Measurements from ENCODE around the gene TSPAN5.
"Not testable (repeated sequence)": the region's sequence is repeated elsewhere in the genome, so short reads cannot be mapped to it uniquely, and the experiment has no call there.

The TSPAN5 gene

DNA sequence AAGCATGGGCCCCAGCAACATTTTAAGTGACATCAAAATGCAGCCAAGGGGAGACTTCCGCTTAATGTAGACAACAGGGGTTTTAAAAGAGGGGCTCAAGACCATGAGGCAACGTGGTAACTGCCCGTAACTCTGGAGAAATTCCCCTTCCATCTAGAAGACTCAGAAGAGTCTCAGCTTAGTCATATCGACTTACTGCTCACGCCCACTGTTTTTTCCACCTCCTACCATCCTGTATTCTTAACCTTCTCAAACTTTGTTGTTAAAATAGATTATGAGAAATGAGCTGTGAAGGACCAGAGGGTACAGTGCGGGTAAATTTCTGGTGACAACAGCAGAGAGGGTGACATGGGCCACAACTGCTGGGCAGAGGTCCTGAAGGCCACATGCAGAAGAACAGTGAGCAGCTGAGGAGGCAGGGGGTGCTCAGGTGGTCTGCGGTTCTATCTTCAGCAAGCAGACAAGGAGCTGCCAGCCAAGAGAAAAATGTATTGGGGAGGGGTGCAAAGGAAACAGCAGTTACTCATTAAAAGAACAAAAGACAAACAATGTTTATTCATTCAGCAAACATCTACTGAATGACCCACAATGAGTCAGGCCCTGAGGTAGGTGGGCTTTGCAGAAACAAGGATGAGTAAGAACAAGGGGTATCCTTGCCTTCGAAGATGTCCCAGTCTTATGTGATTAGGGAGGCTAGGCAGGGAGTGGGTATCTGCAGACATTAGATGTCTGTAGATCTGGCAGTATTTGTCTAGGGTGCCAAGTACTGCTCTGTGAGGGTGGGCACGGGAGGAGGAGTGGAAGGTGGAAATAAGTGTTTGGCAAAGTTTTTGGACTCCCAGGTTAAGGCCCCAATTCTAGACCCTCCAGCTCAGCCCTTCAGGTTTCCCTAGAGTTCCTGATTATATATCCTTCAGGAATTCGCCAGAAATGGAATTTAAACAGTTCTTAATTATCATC lies 175.3 kb downstream of the TSPAN5 start:
- DNase-seq: no peak

DNA sequence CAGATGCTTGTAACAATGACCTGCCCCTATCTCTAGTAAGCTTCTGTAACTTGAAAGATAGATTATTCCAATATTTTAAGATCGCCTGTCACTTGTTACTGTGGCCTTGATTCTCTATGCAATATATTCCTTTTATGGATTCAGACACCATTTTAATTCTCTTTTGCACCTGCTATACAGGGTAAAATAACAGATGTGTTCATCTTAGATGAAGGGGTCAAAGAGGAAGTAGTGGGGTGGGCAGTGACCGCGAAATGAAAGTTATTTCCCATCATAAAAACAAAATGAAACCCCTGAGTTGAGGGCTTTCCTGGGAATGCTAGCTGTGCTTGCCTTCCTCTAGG lies 175.9 kb downstream of the TSPAN5 start:
- no peak for DNase-seq

DNA sequence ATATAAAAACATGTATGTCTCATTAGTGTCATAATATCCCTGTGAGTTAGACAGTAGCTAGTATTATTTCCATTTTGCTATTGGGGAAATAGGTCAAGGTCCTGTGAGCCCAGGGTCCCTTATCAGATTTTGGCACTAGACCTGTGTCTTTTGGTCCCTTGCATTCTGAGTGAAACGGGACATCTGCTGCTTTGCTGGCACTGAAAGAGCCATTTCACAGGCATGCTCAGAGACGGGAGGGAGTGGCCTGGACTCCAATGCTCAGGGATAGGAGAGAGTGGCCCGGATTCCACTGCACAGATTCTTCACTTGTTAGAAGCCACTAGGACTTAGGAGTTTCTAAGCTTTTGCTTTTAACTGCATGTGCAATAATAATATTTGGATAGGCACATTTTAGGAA lies 177.2 kb downstream of the TSPAN5 start:
- DNase-seq: no peak

DNA sequence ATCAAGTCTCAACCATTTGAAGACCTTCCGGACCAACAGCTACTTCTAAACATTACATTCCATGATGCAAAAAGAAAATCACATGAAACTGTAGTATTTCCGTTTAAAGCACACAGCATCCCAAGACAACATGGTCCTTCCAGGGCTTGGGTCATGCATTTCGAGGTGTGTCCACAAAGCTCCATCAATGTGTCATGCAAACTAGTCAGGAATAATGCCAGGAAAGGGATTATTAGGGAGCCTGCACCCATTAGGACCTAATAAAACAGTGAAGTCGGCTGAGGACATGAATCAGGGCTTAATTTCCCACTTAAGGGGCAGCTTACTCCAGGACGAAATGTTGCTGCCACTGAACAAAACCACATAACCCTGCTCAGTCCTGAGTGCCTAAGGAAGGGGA lies 177.9 kb downstream of the TSPAN5 start:
- no peak for DNase-seq

DNA sequence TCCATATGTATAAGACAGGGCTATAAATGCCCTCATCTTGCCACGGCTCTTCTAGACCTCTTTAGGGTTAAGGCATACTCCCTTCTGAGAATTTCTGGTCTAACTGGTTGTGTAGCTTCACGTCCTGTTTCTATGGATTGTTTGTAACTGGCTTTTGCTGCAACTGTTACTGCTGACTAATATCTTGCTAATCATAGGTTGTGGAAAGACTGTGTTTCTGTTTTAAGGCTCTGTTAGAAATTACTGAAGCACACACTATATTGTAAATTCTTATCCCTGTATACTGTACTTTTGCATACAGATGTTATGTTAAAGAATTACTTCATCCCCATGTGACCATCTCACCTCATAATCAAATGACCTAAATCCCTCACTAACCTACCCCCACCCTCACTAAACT lies 178.8 kb downstream of the TSPAN5 start:
- not testable (repeated sequence) for DNase-seq

DNA sequence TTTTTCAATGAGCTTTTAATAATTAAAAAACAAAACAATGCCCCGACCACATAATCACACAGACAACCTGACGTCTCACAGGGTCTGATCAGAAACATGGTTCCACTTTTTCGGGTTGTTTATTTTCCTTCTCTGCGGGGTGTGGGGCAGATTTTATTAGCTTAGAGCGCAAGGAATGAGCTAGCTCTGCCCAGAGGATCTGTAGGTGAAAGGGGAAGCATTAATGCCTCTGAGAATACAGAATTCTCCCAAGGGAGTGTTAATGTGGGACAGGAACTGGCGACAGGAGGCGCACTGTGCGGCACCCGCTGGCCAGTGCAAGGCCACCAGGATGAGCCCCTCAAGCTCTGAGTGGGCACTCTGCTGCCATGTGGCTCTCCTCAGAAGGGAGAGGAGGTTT lies 181.5 kb downstream of the TSPAN5 start:
- DNase-seq: no peak

DNA sequence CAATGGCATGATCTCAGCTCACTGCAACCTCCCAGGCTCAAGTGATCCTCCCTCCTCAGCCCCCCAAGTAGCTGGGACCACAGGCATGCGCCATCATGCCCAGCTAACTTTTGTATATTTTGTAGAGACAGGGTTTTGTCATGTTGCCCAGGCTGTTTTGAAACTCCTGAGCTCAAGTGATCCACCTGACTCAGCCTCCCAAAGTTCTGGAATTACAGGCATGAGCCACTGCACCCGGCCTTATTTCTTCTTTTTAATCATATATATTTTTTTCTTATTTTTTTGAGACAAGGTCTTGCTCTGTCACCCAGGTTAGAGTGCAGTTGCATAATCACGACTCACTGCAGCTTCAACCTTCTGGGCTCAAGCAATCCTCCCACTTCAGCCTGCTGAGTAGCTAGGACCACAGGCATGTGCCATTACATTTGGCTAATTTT lies 184.0 kb downstream of the TSPAN5 start:
- no peak for DNase-seq

DNA sequence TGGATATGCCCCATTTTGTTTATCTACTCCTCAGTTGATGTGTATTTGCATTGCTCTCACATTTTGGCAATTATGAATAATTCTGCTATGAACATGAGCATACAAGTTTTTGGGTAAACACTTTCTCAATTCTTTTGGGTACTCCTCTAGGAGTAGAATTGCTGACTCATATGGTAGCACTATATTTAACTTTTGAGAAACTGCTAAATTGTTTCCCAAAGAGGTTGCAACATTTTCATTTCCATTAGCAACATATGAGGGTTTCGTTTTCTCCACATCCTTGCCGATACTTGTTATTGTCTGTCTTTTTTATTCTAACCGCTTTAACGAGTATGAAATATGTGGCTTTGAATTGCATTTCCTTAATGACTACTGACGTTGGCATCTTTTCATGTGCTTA lies 185.4 kb downstream of the TSPAN5 start:
- no peak for DNase-seq

DNA sequence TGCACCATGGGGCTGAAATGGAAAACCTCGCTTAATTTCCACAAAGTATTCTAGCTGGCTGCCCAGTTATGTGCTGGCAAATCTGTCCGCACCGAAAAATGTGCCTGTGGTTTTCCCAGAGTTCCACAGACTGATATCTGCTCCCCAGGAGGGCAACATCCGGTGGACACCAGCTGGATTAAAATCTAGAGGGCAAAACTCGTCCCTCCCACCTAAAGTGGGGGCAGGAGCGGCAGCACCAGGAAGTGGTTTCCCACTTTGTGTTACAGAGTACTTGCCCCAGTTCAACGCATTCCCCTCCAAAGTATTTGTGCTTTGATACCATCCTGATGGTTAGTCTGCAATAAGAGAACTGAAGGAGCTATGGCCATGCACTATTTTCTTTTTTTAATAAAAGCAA lies 187.6 kb downstream of the TSPAN5 start:
- DNase-seq: no peak

DNA sequence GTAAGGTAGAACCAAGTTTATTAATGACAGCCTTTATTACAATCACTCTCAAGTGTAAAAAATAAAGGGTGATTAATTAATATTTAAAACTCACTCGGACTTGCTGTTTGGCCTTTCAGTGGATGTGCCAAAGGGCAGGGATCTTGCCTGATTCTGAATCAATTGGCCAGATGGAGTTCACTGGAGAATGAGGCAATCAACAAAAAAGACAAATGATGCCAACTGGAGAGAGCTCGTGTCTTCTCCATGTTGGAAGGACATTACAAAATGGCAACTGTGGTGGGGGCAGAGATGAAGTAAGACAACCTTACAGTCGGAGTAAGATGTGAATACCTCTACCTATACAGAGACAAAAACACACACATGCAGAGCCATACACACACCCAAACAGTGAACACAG lies 188.0 kb downstream of the TSPAN5 start:
- DNase-seq: no peak

DNA sequence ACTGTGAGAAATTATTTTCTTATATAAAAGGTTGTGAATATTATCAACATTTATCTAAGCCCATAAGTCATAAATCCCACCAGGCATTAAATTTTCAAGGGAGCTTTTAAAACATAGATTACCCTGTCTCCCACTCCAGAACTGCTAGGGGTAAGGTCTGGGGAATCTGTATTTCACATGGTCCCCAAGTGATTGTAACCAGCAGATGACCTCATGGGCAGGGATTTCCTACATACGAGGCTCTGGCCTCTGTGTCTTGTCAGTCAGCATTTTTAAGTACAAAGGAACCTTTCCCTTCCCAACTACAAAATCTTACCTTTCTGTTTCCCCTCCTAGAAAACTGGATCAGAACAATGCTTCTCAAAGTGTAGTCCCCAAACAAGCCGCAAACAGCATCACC lies 188.6 kb downstream of the TSPAN5 start:
- DNase-seq: no peak

DNA sequence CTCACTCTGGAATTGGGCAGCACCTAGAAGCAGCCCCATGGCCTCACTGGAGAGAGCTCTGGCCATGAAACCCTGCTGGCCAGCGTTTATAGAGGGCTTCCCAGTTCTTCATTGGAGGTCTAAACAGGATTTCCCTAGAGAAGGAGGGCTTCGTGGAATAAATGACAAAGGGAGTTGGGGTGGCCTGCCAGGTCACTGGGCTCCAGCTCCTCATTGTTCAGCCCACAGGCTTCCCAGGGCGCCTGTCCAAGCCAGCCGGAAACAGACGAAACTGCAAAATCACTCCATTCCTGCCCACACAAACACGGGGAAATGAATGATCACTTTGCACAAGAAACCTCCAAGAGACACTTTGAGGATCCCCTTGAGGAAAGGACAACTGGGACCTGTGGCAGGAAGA lies 189.7 kb downstream of the TSPAN5 start:
- no peak for DNase-seq

DNA sequence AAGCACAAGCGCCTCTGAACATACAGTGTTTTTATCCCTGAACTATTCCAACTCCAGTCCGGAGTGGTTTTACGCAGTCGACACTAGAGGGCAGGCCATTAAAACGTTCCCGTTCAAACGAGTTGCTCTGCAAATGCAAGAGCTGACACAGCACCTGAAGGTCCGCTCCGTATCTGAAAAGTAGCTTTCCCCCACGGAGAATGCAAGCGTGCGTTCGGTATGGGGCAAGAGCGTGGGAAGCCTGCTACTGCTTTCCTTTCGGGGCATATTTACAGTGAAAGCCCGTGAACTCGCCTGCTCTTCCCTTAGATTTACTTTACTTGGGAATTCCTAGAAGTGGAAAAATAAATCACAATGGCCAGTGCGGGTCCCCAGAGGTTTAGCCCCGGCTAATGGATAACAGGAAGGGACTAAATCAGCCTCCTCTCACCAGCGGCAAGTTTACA lies 190.8 kb downstream of the TSPAN5 start:
- peak; percentile 70 for DNase-seq

DNA sequence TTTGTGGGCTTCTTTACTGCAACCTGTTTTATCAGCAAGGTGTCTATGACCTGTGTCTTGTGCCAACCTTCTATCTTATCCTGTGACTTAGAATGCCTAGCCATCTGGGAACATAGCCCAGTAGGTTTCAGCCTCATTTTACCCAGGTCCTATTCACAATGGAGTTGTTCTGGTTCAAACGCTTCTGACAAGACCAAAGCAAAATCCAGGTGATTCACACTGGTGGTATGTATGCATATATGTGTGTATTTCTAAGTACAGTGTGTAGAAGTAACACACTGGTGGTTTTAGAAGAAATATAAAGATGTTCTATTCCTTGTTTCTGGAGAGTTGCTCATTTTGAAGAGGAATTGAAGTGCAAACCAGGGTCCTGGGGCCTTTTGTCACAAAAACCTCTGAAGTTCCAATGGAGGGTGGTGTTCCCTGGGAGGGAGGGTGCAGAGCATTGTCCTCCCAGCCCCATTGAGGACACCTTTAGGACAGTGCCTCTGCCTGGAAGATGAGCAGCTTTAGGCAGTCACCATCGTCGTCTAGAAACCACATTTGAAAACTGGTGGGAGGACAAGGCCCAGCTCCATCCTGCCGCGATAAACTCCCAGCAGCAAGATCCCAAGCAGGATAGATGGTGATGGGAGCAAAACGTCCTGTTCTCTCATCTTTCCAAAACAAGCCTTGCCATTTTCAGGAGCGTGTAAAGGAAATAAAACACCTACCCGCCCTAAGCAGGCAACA lies 191.4 kb downstream of the TSPAN5 start:
- no peak for DNase-seq

DNA sequence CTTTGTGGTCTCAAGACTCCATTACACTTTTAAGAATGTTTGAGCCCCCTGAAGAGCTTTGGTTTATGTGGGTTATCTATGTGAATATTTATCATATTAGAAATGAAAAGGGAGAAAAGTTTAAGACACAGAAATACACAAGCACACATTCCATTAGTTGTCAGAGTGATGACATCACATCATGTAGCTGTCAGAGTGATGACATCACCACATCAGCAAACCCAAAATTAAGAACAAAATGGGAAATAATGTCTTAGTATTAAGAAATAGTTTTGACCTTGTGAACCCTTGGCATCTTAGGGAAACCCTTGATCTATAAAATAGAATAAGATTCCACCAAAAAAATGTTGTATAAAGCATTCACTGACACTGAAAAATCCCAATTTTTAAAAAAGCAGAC lies 195.9 kb downstream of the TSPAN5 start:
- DNase-seq: no peak

DNA sequence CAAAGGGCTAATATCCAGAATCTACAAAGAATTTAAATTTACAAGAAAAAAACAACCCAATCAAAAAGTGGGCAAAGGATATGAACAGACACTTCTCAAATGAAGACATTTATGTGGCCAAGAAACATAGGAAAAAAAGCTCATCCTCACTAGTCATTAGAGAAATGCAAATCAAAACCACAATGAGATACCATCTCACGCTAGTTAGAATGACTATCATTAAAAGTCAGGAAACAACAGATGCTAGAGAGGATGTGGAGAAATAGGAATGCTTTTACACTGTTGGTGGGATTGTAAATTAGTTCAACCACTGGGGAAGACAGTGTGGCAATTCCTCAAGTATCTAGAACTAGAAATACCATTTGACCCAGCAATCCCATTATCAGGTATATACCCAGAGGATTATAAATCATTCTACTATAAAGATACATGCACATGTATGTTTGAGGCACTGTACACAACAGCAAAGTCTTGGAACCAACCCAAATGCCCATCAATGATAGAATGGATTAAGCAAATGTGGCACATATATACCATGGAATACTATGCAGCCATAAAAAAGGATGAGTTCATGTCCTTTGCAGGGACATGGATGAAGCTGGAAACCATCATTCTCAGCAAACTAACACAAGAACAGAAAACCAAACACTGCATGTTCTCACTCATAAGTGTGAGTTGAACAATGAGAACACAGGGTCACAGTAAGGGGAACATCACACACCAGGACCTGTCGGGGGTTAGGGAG lies 197.1 kb downstream of the TSPAN5 start:
- not testable (repeated sequence) for DNase-seq

DNA sequence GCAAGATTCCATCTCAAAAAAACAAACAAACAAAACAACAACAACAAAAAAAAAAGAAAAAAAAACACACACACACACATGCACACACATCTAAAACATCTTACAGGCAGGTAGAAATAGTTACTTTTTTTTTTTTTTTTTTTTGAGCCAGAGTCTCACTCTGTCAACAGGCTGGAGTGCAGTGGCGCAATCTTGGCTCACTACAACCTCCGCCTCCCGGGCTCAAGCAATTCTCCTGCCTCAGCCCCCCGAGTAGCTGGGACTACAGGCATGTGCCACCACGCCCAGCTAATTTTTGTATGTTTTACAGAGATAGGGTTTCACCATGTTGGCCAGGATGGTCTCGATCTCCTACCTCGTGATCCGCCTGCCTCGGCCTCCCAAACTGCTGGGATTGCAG lies 201.0 kb downstream of the TSPAN5 start:
- DNase-seq: not testable (repeated sequence)

DNA sequence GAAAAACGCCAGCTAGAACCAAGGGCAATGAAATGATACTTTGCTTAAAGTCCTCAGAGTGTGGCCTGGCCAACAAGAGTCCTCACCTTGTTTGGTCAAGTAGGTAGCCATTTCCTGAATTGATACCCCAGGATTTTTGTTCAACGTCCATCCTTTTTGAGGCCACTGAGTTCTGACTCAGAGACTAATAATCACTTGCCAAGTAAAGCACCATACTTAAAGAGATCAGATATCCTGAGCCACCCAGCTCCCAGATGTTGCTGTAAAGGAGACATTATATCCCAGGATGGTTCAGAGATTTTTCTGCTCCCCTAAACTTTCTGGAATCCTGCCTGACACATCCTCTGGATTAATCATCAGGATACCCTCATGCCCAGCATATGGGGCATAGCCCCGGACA lies 206.3 kb downstream of the TSPAN5 start:
- no peak for DNase-seq

DNA sequence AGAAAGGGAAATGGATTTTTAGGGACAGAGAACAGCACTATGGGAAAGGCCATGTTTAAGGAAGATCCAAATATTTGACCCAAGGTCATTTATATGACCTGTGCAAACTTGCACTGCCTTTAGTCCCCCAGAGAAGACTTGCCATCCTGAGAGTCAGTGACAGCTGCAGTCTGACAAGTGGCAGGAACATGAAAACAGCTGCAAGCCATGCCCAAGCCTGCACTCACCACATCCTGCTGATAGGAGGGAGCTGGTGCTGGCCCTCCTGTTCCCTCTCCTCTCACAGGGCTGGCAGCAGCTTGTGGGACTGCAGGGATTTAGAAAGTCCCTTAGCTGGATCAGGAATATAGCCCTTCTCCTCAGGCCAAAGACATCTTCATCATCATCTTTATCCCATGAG lies 209.5 kb downstream of the TSPAN5 start:
- no peak for DNase-seq

DNA sequence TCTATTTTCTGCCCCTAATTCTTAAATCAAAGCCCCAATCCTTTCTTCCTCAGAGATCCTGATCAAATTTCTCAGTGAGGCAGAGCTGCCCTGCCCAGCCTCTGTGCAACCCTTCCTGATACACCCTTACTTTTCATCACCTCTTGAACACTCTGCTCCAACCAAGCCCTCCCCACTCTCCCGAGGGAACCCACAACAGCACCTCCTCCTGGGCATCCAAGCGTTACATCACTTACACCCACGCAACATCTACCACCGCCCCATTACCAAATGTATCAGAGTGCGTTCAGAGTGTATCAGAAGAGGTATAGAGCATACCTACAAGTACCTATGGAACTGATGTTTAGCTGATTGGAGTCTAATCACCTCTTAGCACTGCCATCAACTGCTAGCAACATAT lies 210.8 kb downstream of the TSPAN5 start:
- DNase-seq: no peak

DNA sequence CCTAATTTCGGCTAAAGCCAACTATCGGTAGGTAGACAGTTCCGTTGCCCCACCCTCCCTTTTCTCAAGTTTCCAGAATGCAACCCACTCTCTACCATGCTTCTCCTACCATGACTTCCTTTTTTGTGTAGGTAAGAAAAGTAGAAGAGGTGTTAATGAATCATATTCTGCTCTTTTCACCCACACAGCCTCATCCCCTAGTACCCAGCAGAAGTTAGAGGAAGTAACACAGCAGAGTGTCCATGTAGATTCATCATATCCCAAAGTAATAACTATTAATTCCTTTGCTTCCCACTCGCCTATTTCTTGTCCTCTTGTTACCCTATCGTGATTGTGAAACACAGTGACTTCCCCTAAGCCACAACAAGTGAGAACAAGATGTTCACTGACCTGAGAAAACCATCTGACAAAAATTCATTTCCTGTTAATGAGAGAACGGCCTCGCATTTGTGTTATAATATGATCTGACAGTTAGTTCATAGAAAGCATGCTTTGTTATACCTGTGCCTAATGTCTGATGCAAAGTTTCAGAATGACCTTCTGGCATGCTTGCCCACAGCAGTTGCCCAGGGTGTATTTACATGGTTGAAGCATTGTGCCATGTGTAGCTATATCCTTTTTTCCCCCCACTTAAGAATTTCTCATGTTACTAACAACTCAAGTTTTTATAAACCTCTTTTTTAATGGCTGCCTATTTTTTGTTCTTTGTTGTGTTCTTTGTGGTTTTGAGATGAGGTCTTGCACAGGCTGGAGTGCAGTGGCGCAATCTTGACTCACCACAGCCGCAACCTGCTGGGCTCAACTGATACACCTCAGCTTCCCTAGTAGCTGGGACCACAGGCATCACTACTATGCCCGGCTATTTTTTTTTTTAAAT lies 211.7 kb downstream of the TSPAN5 start:
- DNase-seq: peak; percentile 62

DNA sequence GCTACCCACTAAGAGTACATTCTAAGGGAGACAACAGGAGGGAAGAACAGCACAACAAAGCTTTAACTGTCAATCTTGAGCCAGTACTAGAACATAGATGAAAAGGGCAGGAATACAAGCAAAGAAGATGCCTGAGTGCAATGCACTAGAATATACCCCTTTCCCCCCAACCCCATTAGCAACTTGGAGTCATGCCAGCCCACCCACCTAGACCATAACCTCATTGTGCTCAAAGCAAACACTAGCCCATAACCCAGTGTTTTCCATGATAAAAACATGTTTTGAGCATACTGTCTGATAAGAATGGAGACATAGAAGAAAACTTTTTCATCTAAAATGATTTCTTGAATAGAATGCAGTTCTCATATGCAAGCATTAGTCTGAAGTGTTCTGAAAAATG lies 214.0 kb downstream of the TSPAN5 start:
- DNase-seq: no peak

All from activated CD8-positive, alpha-beta memory T cell treated with anti-CD3 and anti-CD28 coated beads, Interleukin-2, amount 50 U/mL, for 4 hours (primary cell).